ENCODE results near the gene CCDC138. TPM values are rescaled to one million over a fixed set of nuclear protein-coding genes. Genes with fewer than 3 reads are reported as not detected.

The CCDC138 gene
- polyA plus RNA-seq, 1 donor (not counting 4 experiments of a cell fraction or from before 2014, with no cell fraction given): 6.6 TPM

- Histone ChIP-seq H3K27ac (ENCODE audit: control insufficient read depth, insufficient read depth, low read length) (no peak overlapping the region), H3K9ac (ENCODE audit: control insufficient read depth, extremely low read depth, insufficient read depth, low read length) (no peak overlapping the region), H3K9me1 (ENCODE audit: control insufficient read depth, extremely low read depth, insufficient read depth, low read length) (no peaks in the 10 kb centered on the region), H3K27me3 (ENCODE audit: control insufficient read depth, extremely low read depth, insufficient read depth, low read length) (no peaks in the 10 kb centered on the region), H3K4me3 (ENCODE audit: control insufficient read depth in 2 of 3, extremely low read depth in 1 of 3, insufficient read depth in 2 of 3, low read depth in 1 of 3, low read length in 3 of 3) (no peak overlapping the region), H3K9me3 (ENCODE audit: control insufficient read depth, low read depth, low read length) (no peaks in the 10 kb centered on the region), H2AFZ (ENCODE audit: control insufficient read depth, low read length) (no peak overlapping the region), H3K4me1 (ENCODE audit: control insufficient read depth, extremely low read depth, insufficient read depth, low read length) (no peaks in the 10 kb centered on the region), H3K4me2 (ENCODE audit: control insufficient read depth, extremely low read depth, insufficient read depth, low read depth, low read length) (no peak overlapping the region), H4K20me1 (ENCODE audit: control insufficient read depth, extremely low read depth, insufficient read depth, low read length) (no peaks in the 10 kb centered on the region), H3K79me2 (ENCODE audit: control insufficient read depth, insufficient read depth, low read length) (no peaks in the 10 kb centered on the region), H3K36me3 (ENCODE audit: control insufficient read depth in 2 of 2, extremely low read depth in 1 of 2, insufficient read depth in 2 of 2, low read length in 2 of 2) (no peaks in the 10 kb centered on the region)
- dilution Hi-C loops (cut with MboI; ENCODE audit: extremely low pct_ligation_motif_present, low sequenced_read_pairs): no loop called here
- FAIRE-seq: no peak
- DNase-seq (ENCODE audit: low read depth, low spot score): no peak
- TF ChIP-seq EZH2 (IDR thresholded peaks at IDR 0.05; ENCODE audit: low read length) (no peak), CTCF (optimal IDR thresholded peaks at IDR 0.05 in 1 of 3, IDR thresholded peaks at IDR 0.05 in 1 of 3, conservative IDR thresholded peaks at IDR 0.05 in 1 of 3; ENCODE audit: extremely low read depth in 1 of 3, insufficient read depth in 2 of 3, low read length in 3 of 3) (no peak)
These were observed 50.6 kb downstream of the CCDC138 start for GRCh38 chr2:108837198-108837597.

GRCh38 chr2:108841506-108841905 is 54.9 kb downstream of the CCDC138 start:
- Histone ChIP-seq H3K9ac (ENCODE audit: control insufficient read depth, extremely low read depth, insufficient read depth, low read length) (no peak overlapping the region), H3K4me3 (ENCODE audit: control insufficient read depth in 2 of 3, extremely low read depth in 1 of 3, insufficient read depth in 2 of 3, low read depth in 1 of 3, low read length in 3 of 3) (no peak overlapping the region), H3K79me2 (ENCODE audit: control insufficient read depth, insufficient read depth, low read length) (no peaks in the 10 kb centered on the region), H4K20me1 (ENCODE audit: control insufficient read depth, extremely low read depth, insufficient read depth, low read length) (no peaks in the 10 kb centered on the region), H3K27ac (ENCODE audit: control insufficient read depth, insufficient read depth, low read length) (no peak overlapping the region), H3K4me2 (ENCODE audit: control insufficient read depth, extremely low read depth, insufficient read depth, low read depth, low read length) (no peak overlapping the region), H3K4me1 (ENCODE audit: control insufficient read depth, extremely low read depth, insufficient read depth, low read length) (no peaks in the 10 kb centered on the region), H3K9me1 (ENCODE audit: control insufficient read depth, extremely low read depth, insufficient read depth, low read length) (no peaks in the 10 kb centered on the region), H3K36me3 (ENCODE audit: control insufficient read depth in 2 of 2, extremely low read depth in 1 of 2, insufficient read depth in 2 of 2, low read length in 2 of 2) (no peaks in the 10 kb centered on the region), H3K9me3 (ENCODE audit: control insufficient read depth, low read depth, low read length) (no peaks in the 10 kb centered on the region), H3K27me3 (ENCODE audit: control insufficient read depth, extremely low read depth, insufficient read depth, low read length) (no peaks in the 10 kb centered on the region), H2AFZ (ENCODE audit: control insufficient read depth, low read length) (no peak overlapping the region)
- DNase-seq (ENCODE audit: low read depth, low spot score) (no peak), FAIRE-seq (no peak)
- no peak for TF ChIP-seq EZH2 (IDR thresholded peaks at IDR 0.05; ENCODE audit: low read length)
- TF ChIP-seq CTCF (optimal IDR thresholded peaks at IDR 0.05 in 1 of 3, IDR thresholded peaks at IDR 0.05 in 1 of 3, conservative IDR thresholded peaks at IDR 0.05 in 1 of 3; ENCODE audit: extremely low read depth in 1 of 3, insufficient read depth in 2 of 3, low read length in 3 of 3): no peak
- dilution Hi-C loops (cut with MboI; ENCODE audit: extremely low pct_ligation_motif_present, low sequenced_read_pairs): no loop called here
